Chondrocyte (in vitro differentiated cells): ENCODE measurements around the gene SLAMF1. TPM values are rescaled to one million over a fixed set of nuclear protein-coding genes. Genes with fewer than 3 reads are reported as not detected.

Experiments used
- DNase-seq: peaks from one replicate; pipeline ENCODE4 v3.0.0; 2021; ENCODE audit warnings: mixed read lengths, low spot score
- H3K27ac Mint-ChIP-seq: one replicate; pipeline ENCODE4 v1.8.0; 2021; ENCODE audit warnings: mild to moderate bottlenecking, moderate library complexity, mixed read lengths; ENCODE audit not compliant: unreplicated experiment
- H3K27me3 Mint-ChIP-seq: 2 replicates; pipeline ENCODE4 v1.8.0; 2021; ENCODE audit warnings: low read depth, mixed read lengths
- H3K36me3 Mint-ChIP-seq: 2 replicates; pipeline ENCODE4 v1.8.0; 2021; ENCODE audit warnings: low read depth, mixed read lengths
- H3K4me1 Mint-ChIP-seq: 2 replicates; pipeline ENCODE4 v1.8.0; 2021; ENCODE audit warnings: low read depth, mild to moderate bottlenecking, mixed read lengths
- H3K4me3 Mint-ChIP-seq: one replicate; pipeline ENCODE4 v1.8.0; 2021; ENCODE audit warnings: mild to moderate bottlenecking, moderate library complexity, mixed read lengths; ENCODE audit not compliant: unreplicated experiment
- H3K9me3 Mint-ChIP-seq: 2 replicates; pipeline ENCODE4 v1.8.0; 2021; ENCODE audit warnings: low read depth, mixed read lengths
- CTCF ChIP-seq: fragments of 200-600 bp; sonication (generic); IDR thresholded peaks from 2 replicates; pipeline ENCODE4 v1.5.0; 2021; ENCODE audit warnings: antibody characterized with exemption, mild to moderate bottlenecking, moderate library complexity
- total RNA-seq: library from RNA; stranded (reverse); gene quantifications from 3 replicates; pipeline ENCODE4 v1.2.1, GENCODE V29; 2021

Gene SLAMF1
- total RNA-seq, 1 donor from 2014 or later = not detected

GRCh38 chr1:160638540-160638857 is 8.3 kb downstream of the SLAMF1 start:
- Mint-ChIP-seq H3K9me3 (no peaks in the 10 kb centered on the region), H3K27ac (no peak overlapping the region), H3K36me3 (no peaks in the 10 kb centered on the region), H3K4me3 (no peak overlapping the region), H3K27me3 (no peaks in the 10 kb centered on the region), H3K4me1 (peaks cover 15% of the 10 kb centered on the region)
- TF ChIP-seq CTCF = no peak
- no peak for DNase-seq

GRCh38 chr1:160637821-160638539 is 8.9 kb downstream of the SLAMF1 start:
- no peak for TF ChIP-seq CTCF
- no peaks in the 10 kb centered on the region for H3K36me3 Mint-ChIP-seq
- no peak overlapping the region for H3K27ac Mint-ChIP-seq
- H3K27me3 Mint-ChIP-seq = no peaks in the 10 kb centered on the region
- H3K4me1 Mint-ChIP-seq = peaks cover 15% of the 10 kb centered on the region
- H3K4me3 Mint-ChIP-seq = no peak overlapping the region
- DNase-seq = no peak
- no peaks in the 10 kb centered on the region for H3K9me3 Mint-ChIP-seq

GRCh38 chr1:160637065-160637464 is 9.8 kb downstream of the SLAMF1 start:
- peaks cover 15% of the 10 kb centered on the region for H3K4me1 Mint-ChIP-seq
- H3K27me3 Mint-ChIP-seq = no peaks in the 10 kb centered on the region
- no peak for TF ChIP-seq CTCF
- no peak overlapping the region for H3K4me3 Mint-ChIP-seq
- no peaks in the 10 kb centered on the region for H3K9me3 Mint-ChIP-seq
- no peak for DNase-seq
- no peak overlapping the region for H3K27ac Mint-ChIP-seq
- H3K36me3 Mint-ChIP-seq = no peaks in the 10 kb centered on the region

- H3K27me3 Mint-ChIP-seq = no peaks in the 10 kb centered on the region
- no peak for TF ChIP-seq CTCF
Measured at GRCh38 chr1:160636547-160636946, 10.3 kb downstream of the SLAMF1 start.

GRCh38 chr1:160636076-160636475 is 10.8 kb downstream of the SLAMF1 start:
- H3K4me3 Mint-ChIP-seq = no peak overlapping the region
- H3K9me3 Mint-ChIP-seq = no peaks in the 10 kb centered on the region
- H3K36me3 Mint-ChIP-seq = no peaks in the 10 kb centered on the region
- H3K27ac Mint-ChIP-seq = no peak overlapping the region
- no peaks in the 10 kb centered on the region for H3K27me3 Mint-ChIP-seq
- peaks cover 15% of the 10 kb centered on the region for H3K4me1 Mint-ChIP-seq
- DNase-seq = no peak
- TF ChIP-seq CTCF = no peak

More at GRCh38 chr1:160636547-160636946, 10.3 kb downstream of the SLAMF1 start:
- Mint-ChIP-seq H3K4me1 (peaks cover 15% of the 10 kb centered on the region), H3K9me3 (no peaks in the 10 kb centered on the region), H3K36me3 (no peaks in the 10 kb centered on the region), H3K4me3 (no peak overlapping the region), H3K27ac (no peak overlapping the region)
- DNase-seq = no peak
